WTC11 (cell line): ENCODE data around the gene ZNF646. TPM values are rescaled to one million over a fixed set of nuclear protein-coding genes. Genes with fewer than 3 reads are reported as not detected.

Source experiments
- ATAC-seq: fragments of 200-7000 bp; cut with Tn5 transposase; 2 replicates; pipeline ENCODE4 v1.10.0; 2021; ENCODE audit warnings: mild to moderate bottlenecking, moderate library complexity
- CTCF ChIA-PET: fragments of 300-600 bp; sonication (Branson Sonifier 250); formaldehyde crosslinking; loops from one replicate; lab custom pipeline; 2021; ENCODE audit warnings: antibody characterized with exemption; lab: Charles Lee
- POLR2A ChIA-PET: fragments of 350-600 bp; sonication (Branson Sonifier 250); formaldehyde crosslinking; loops from one replicate; lab custom pipeline; 2021; ENCODE audit warnings: antibody characterized with exemption; lab: Charles Lee
- DNase-seq: peaks from one replicate; pipeline ENCODE4 v3.0.0; 2021; ENCODE audit warnings: low spot score
- H3K27ac Mint-ChIP-seq: 2 replicates; pipeline ENCODE4 v1.8.0; 2021; ENCODE audit warnings: mixed read lengths
- H3K27me3 Mint-ChIP-seq: 2 replicates; pipeline ENCODE4 v1.8.0; 2021; ENCODE audit warnings: low read depth, mild to moderate bottlenecking, moderate library complexity, mixed read lengths
- H3K36me3 Mint-ChIP-seq: 2 replicates; pipeline ENCODE4 v1.8.0; 2021; ENCODE audit warnings: mixed read lengths
- H3K4me1 Mint-ChIP-seq: 2 replicates; pipeline ENCODE4 v1.8.0; 2022; ENCODE audit warnings: mixed read lengths
- H3K4me3 Mint-ChIP-seq: 2 replicates; pipeline ENCODE4 v1.8.0; 2021; ENCODE audit warnings: mild to moderate bottlenecking, moderate library complexity, mixed read lengths
- H3K9me3 Mint-ChIP-seq: 2 replicates; pipeline ENCODE4 v1.8.0; 2021; ENCODE audit warnings: mixed read lengths
- EMX1 ChIP-seq: fragments of 250-450 bp; sonication (Bioruptor Pico); IDR thresholded peaks from 2 replicates; pipeline ENCODE4 v1.8.0; 2021; ENCODE audit warnings: mild to moderate bottlenecking
- ESRRA ChIP-seq: sonication (generic); formaldehyde crosslinking; IDR thresholded peaks from 2 replicates; pipeline ENCODE4 v1.8.1; 2022; ENCODE audit warnings: mild to moderate bottlenecking, missing genetic modification reagents, borderline replicate concordance
- ETV6 ChIP-seq: sonication (generic); formaldehyde crosslinking; IDR thresholded peaks from 2 replicates; pipeline ENCODE4 v1.8.1; 2022; ENCODE audit warnings: mild to moderate bottlenecking, missing genetic modification reagents
- GRHL2 ChIP-seq: fragments of 250-450 bp; sonication (Bioruptor Pico); IDR thresholded peaks from 2 replicates; pipeline ENCODE4 v1.8.0; 2022; ENCODE audit warnings: mild to moderate bottlenecking, moderate library complexity; ENCODE audit not compliant: insufficient replicate concordance, severe bottlenecking
- IRF2 ChIP-seq: sonication (generic); formaldehyde crosslinking; IDR thresholded peaks from 2 replicates; pipeline ENCODE4 v1.8.0; 2022; ENCODE audit warnings: low read depth, missing genetic modification reagents, borderline replicate concordance
- JAZF1 ChIP-seq: fragments of 250-450 bp; sonication (Bioruptor Pico); IDR thresholded peaks from 2 replicates; pipeline ENCODE4 v1.9.0; 2021; ENCODE audit warnings: moderate library complexity, mild to moderate bottlenecking, inconsistent platforms
- NR2C2 ChIP-seq: sonication (generic); formaldehyde crosslinking; IDR thresholded peaks from 2 replicates; pipeline ENCODE4 v1.8.0; 2022; ENCODE audit warnings: mild to moderate bottlenecking, missing genetic modification reagents
- NR3C1 ChIP-seq: sonication (generic); formaldehyde crosslinking; conservative IDR thresholded peaks from 2 replicates; pipeline ENCODE4 v1.8.1; 2023; ENCODE audit warnings: low read depth, mild to moderate bottlenecking, missing genetic modification reagents
- RELA ChIP-seq: sonication (generic); formaldehyde crosslinking; IDR thresholded peaks from 2 replicates; pipeline ENCODE4 v1.8.1; 2022; ENCODE audit warnings: missing genetic modification reagents, mild to moderate bottlenecking, borderline replicate concordance
- SOX15 ChIP-seq: fragments of 250-450 bp; sonication (Bioruptor Pico); IDR thresholded peaks from 2 replicates; pipeline ENCODE4 v1.9.0; 2021; ENCODE audit warnings: mild to moderate bottlenecking
- TEAD4 ChIP-seq: sonication (generic); formaldehyde crosslinking; IDR thresholded peaks from 2 replicates; pipeline ENCODE4 v1.8.0; 2022; ENCODE audit warnings: mild to moderate bottlenecking, missing genetic modification reagents
- total RNA-seq: library from RNA; stranded (reverse); gene quantifications from 3 replicates; pipeline ENCODE4 v1.2.3, GENCODE V29; 2021
- TF ChIP-seq, protein P1 (sequence below): sonication (generic); formaldehyde crosslinking; IDR thresholded peaks from 2 replicates; pipeline ENCODE4 v1.8.0; 2022; ENCODE audit warnings: mild to moderate bottlenecking, missing genetic modification reagents
- TF ChIP-seq, protein P2 (sequence below): sonication (generic); formaldehyde crosslinking; IDR thresholded peaks from 2 replicates; pipeline ENCODE4 v1.8.0; 2022; ENCODE audit warnings: missing genetic modification reagents
- TF ChIP-seq, protein P3 (sequence below): fragments of 250-450 bp; sonication (Bioruptor Pico); IDR thresholded peaks from 2 replicates; pipeline ENCODE4 v2.1.2; 2022; ENCODE audit warnings: mild to moderate bottlenecking, moderate library complexity
- TF ChIP-seq, protein P4 (sequence below): sonication (generic); formaldehyde crosslinking; IDR thresholded peaks from 2 replicates; pipeline ENCODE4 v1.8.1; 2023; ENCODE audit warnings: mild to moderate bottlenecking, missing genetic modification reagents
- TF ChIP-seq, protein P5 (sequence below): sonication (generic); formaldehyde crosslinking; IDR thresholded peaks from 2 replicates; pipeline ENCODE4 v1.8.1; 2023; ENCODE audit warnings: mild to moderate bottlenecking, missing genetic modification reagents, borderline replicate concordance

The ZNF646 gene
- total RNA-seq, 1 experiment from 2014 or later = 29.3 TPM

DNA sequence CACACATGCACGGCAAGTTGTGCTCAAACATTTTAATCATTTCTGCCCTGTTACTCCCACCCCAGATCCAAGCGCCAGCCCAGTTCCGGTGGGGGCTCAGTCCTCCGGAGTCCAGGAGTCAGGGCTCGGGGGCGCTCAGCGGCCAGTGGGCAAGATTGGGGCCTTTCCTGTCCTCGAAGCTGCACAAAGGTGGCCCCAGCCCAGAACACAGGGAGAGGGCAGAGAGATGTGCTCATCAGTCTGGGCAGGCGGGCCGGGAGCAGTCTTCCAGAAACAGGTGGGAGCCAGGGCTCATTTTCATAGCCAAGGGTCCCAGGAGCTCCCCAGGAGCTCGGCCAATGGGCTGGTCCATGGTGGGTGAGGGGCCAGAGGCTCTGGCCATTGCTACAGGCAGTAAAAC, 57.2 kb downstream of the ZNF646 start:
- ATAC-seq (no peak), DNase-seq (no peak)
- H3K27me3 Mint-ChIP-seq = no peaks in the 10 kb centered on the region
- no peaks in the 10 kb centered on the region for H3K9me3 Mint-ChIP-seq
- peaks cover 31% of the 10 kb centered on the region for H3K36me3 Mint-ChIP-seq
- H3K4me1 Mint-ChIP-seq = peaks cover 53% of the 10 kb centered on the region
- H3K27ac Mint-ChIP-seq = peak overlapping the region; percentile 97
- TF ChIP-seq, protein P1, sequence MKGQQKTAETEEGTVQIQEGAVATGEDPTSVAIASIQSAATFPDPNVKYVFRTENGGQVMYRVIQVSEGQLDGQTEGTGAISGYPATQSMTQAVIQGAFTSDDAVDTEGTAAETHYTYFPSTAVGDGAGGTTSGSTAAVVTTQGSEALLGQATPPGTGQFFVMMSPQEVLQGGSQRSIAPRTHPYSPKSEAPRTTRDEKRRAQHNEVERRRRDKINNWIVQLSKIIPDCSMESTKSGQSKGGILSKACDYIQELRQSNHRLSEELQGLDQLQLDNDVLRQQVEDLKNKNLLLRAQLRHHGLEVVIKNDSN (CRISPR knock-in tag) = no peak
- TF ChIP-seq IRF2 (CRISPR knock-in tag) = no peak
- TF ChIP-seq NR3C1 (CRISPR knock-in tag) = no peak
- no peak for TF ChIP-seq NR2C2 (CRISPR knock-in tag)
- TF ChIP-seq GRHL2 (CRISPR knock-in tag) = no peak
- TF ChIP-seq, protein P2, sequence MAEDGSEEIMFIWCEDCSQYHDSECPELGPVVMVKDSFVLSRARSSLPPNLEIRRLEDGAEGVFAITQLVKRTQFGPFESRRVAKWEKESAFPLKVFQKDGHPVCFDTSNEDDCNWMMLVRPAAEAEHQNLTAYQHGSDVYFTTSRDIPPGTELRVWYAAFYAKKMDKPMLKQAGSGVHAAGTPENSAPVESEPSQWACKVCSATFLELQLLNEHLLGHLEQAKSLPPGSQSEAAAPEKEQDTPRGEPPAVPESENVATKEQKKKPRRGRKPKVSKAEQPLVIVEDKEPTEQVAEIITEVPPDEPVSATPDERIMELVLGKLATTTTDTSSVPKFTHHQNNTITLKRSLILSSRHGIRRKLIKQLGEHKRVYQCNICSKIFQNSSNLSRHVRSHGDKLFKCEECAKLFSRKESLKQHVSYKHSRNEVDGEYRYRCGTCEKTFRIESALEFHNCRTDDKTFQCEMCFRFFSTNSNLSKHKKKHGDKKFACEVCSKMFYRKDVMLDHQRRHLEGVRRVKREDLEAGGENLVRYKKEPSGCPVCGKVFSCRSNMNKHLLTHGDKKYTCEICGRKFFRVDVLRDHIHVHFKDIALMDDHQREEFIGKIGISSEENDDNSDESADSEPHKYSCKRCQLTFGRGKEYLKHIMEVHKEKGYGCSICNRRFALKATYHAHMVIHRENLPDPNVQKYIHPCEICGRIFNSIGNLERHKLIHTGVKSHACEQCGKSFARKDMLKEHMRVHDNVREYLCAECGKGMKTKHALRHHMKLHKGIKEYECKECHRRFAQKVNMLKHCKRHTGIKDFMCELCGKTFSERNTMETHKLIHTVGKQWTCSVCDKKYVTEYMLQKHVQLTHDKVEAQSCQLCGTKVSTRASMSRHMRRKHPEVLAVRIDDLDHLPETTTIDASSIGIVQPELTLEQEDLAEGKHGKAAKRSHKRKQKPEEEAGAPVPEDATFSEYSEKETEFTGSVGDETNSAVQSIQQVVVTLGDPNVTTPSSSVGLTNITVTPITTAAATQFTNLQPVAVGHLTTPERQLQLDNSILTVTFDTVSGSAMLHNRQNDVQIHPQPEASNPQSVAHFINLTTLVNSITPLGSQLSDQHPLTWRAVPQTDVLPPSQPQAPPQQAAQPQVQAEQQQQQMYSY = no peak
- TF ChIP-seq RELA (CRISPR knock-in tag) = no peak
- TF ChIP-seq, protein P3, sequence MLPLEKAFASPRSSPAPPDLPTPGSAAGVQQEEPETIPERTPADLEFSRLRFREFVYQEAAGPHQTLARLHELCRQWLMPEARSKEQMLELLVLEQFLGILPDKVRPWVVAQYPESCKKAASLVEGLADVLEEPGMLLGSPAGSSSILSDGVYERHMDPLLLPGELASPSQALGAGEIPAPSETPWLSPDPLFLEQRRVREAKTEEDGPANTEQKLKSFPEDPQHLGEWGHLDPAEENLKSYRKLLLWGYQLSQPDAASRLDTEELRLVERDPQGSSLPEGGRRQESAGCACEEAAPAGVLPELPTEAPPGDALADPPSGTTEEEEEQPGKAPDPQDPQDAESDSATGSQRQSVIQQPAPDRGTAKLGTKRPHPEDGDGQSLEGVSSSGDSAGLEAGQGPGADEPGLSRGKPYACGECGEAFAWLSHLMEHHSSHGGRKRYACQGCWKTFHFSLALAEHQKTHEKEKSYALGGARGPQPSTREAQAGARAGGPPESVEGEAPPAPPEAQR (CRISPR knock-in tag) = no peak
- TF ChIP-seq JAZF1 (CRISPR knock-in tag) = no peak
- TF ChIP-seq TEAD4 (CRISPR knock-in tag) = no peak
- ChIA-PET CTCF (interaction anchor here (0.9 to 3.3 kb wide), 4 partner anchors 11 to 327 kb away, joined by 3 to 25 read pairs (median 6); partner anchors contain the start of gene HSD3B7), POLR2A (interaction anchor here (0.6 to 2.2 kb wide), 6 partner anchors 9 to 71 kb away, joined by 3 to 20 read pairs (median 6); partner anchors contain the start of genes FUS, KAT8, ZNF646 and ZNF668)
- H3K4me3 Mint-ChIP-seq = peak overlapping the region; percentile 24; the same call in 1 of the 2 replicates

DNA sequence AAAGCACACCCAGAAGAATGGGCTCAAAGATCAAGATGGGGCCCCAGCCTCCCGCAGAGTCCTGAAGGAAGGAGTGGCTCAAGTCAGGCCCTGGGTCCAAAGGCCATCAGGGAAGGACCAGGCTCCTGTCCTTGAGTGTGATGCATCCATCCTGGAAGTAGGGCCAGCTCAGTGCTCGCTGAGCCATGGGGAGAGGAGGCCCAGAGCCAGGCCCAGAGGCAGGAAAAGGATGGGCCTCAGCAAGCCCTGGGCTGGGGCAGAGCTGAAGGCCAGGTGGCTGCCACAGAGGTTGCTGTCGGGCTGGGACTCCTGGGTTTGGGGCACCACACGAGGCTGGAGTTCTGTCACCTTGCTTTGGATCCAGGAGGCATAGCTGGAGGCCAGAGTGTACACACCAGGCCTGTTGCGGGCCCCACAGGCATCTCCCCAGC, 57.6 kb downstream of the ZNF646 start:
- peak overlapping the region; percentile 97; the same call in 1 of the 2 replicates for H3K27ac Mint-ChIP-seq
- H3K4me3 Mint-ChIP-seq = no peak overlapping the region
- ChIA-PET POLR2A (interaction anchor here (1.5 to 2.2 kb wide), 2 partner anchors 14 to 58 kb away, joined by 6 to 18 read pairs; partner anchors contain the start of genes KAT8, ZNF646 and ZNF668), CTCF (interaction anchor here (3.3 kb wide), 1 partner anchor 10 kb away, joined by 25 read pairs; no protein-coding TSS in a partner anchor)
- ATAC-seq (no peak), DNase-seq (no peak)
- no peaks in the 10 kb centered on the region for H3K27me3 Mint-ChIP-seq
- H3K9me3 Mint-ChIP-seq = no peaks in the 10 kb centered on the region
- peaks cover 55% of the 10 kb centered on the region for H3K4me1 Mint-ChIP-seq
- peaks cover 31% of the 10 kb centered on the region for H3K36me3 Mint-ChIP-seq
- TF ChIP-seq, protein P4, sequence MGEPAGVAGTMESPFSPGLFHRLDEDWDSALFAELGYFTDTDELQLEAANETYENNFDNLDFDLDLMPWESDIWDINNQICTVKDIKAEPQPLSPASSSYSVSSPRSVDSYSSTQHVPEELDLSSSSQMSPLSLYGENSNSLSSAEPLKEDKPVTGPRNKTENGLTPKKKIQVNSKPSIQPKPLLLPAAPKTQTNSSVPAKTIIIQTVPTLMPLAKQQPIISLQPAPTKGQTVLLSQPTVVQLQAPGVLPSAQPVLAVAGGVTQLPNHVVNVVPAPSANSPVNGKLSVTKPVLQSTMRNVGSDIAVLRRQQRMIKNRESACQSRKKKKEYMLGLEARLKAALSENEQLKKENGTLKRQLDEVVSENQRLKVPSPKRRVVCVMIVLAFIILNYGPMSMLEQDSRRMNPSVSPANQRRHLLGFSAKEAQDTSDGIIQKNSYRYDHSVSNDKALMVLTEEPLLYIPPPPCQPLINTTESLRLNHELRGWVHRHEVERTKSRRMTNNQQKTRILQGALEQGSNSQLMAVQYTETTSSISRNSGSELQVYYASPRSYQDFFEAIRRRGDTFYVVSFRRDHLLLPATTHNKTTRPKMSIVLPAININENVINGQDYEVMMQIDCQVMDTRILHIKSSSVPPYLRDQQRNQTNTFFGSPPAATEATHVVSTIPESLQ (CRISPR knock-in tag) = no peak
- TF ChIP-seq, protein P5, sequence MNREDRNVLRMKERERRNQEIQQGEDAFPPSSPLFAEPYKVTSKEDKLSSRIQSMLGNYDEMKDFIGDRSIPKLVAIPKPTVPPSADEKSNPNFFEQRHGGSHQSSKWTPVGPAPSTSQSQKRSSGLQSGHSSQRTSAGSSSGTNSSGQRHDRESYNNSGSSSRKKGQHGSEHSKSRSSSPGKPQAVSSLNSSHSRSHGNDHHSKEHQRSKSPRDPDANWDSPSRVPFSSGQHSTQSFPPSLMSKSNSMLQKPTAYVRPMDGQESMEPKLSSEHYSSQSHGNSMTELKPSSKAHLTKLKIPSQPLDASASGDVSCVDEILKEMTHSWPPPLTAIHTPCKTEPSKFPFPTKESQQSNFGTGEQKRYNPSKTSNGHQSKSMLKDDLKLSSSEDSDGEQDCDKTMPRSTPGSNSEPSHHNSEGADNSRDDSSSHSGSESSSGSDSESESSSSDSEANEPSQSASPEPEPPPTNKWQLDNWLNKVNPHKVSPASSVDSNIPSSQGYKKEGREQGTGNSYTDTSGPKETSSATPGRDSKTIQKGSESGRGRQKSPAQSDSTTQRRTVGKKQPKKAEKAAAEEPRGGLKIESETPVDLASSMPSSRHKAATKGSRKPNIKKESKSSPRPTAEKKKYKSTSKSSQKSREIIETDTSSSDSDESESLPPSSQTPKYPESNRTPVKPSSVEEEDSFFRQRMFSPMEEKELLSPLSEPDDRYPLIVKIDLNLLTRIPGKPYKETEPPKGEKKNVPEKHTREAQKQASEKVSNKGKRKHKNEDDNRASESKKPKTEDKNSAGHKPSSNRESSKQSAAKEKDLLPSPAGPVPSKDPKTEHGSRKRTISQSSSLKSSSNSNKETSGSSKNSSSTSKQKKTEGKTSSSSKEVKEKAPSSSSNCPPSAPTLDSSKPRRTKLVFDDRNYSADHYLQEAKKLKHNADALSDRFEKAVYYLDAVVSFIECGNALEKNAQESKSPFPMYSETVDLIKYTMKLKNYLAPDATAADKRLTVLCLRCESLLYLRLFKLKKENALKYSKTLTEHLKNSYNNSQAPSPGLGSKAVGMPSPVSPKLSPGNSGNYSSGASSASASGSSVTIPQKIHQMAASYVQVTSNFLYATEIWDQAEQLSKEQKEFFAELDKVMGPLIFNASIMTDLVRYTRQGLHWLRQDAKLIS (CRISPR knock-in tag) = no peak
- TF ChIP-seq ESRRA (CRISPR knock-in tag) (no peak), EMX1 (CRISPR knock-in tag) (no peak), SOX15 (CRISPR knock-in tag) (no peak), ETV6 (CRISPR knock-in tag) (no peak)
- TF ChIP-seq, protein P2 = no peak
